Measurements from ENCODE around the gene MGAT5.

Gene MGAT5

GRCh38 chr2:134257509-134257908, 3.6 kb downstream of the MGAT5 start:
- Histone ChIP-seq H3K27ac (ENCODE audit: low read length) (no peak overlapping the region), H3K36me3 (ENCODE audit: control insufficient read depth in 1 of 2, insufficient read depth in 2 of 2, low read length in 2 of 2) (peaks cover 0 to 4% of the 10 kb centered on the region in 2 donors), H3K9me3 (ENCODE audit: control insufficient read depth in 1 of 2, low read length in 2 of 2) (no peaks in the 10 kb centered on the region), H3K4me3 (ENCODE audit: low read depth in 1 of 2, low read length in 2 of 2) (no peak overlapping the region), H3K27me3 (ENCODE audit: low read depth, low read length) (no peaks in the 10 kb centered on the region), H3K4me1 (ENCODE audit: control insufficient read depth in 1 of 2, insufficient read depth in 2 of 2, low read length in 2 of 2) (peaks cover 18 to 40% of the 10 kb centered on the region in 2 donors)

DNA sequence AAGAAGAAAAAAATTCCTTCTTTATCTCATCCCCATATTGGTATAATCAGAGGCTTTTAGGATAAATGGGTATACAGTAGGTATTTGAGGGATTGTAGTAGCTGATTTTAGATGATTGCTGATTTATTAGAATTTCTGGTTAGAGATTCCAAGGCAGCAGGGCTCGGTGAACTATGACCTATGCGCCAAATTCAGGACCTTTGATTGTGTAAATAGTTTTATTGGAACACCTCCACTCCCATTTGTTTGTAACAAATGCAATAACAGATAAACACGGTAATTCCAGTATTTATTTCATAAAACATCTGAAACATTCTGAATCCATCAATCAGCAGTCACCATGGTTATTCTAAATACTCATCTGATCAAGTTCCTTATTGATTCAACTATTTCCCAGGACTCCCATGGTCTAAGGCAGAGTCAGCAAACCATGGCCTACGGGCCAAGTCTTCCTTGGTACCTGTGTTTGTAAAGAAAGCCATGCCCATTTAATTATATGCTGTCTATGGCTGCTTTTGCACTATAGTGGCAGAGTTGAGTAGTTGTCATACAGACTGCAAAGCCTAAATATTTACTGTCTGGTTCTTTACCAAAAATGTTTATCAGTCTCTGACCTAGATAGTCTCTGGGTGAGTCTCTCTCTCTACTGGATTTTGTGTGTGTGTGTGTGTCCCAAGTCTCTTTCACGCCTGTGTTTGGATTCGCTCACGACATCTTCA, 4.3 kb downstream of the MGAT5 start:
- Histone ChIP-seq H3K4me3 (ENCODE audit: low read depth in 1 of 2, low read length in 2 of 2) (no peak overlapping the region), H3K4me1 (ENCODE audit: control insufficient read depth in 1 of 2, insufficient read depth in 2 of 2, low read length in 2 of 2) (peaks cover 18 to 46% of the 10 kb centered on the region in 2 donors), H3K27ac (ENCODE audit: low read length) (no peak overlapping the region)

GRCh38 chr2:134258684-134259388, 5.0 kb downstream of the MGAT5 start:
- peaks cover 18 to 44% of the 10 kb centered on the region in 2 donors for H3K4me1 ChIP-seq (ENCODE audit: control insufficient read depth in 1 of 2, insufficient read depth in 2 of 2, low read length in 2 of 2)
- H3K27me3 ChIP-seq (ENCODE audit: low read depth, low read length), result no peaks in the 10 kb centered on the region
- no peak overlapping the region for H3K4me3 ChIP-seq (ENCODE audit: low read depth in 1 of 2, low read length in 2 of 2)
- no peak overlapping the region for H3K27ac ChIP-seq (ENCODE audit: low read length)
- no peaks in the 10 kb centered on the region for H3K9me3 ChIP-seq (ENCODE audit: control insufficient read depth in 1 of 2, low read length in 2 of 2)
- H3K36me3 ChIP-seq (ENCODE audit: control insufficient read depth in 1 of 2, insufficient read depth in 2 of 2, low read length in 2 of 2), result peaks cover 0 to 4% of the 10 kb centered on the region in 2 donors

More for the DNA sequence above, 4.3 kb downstream of the MGAT5 start:
- H3K9me3 ChIP-seq (ENCODE audit: control insufficient read depth in 1 of 2, low read length in 2 of 2), result no peaks in the 10 kb centered on the region
- H3K36me3 ChIP-seq (ENCODE audit: control insufficient read depth in 1 of 2, insufficient read depth in 2 of 2, low read length in 2 of 2), result peaks cover 0 to 4% of the 10 kb centered on the region in 2 donors
- no peaks in the 10 kb centered on the region for H3K27me3 ChIP-seq (ENCODE audit: low read depth, low read length)

DNA sequence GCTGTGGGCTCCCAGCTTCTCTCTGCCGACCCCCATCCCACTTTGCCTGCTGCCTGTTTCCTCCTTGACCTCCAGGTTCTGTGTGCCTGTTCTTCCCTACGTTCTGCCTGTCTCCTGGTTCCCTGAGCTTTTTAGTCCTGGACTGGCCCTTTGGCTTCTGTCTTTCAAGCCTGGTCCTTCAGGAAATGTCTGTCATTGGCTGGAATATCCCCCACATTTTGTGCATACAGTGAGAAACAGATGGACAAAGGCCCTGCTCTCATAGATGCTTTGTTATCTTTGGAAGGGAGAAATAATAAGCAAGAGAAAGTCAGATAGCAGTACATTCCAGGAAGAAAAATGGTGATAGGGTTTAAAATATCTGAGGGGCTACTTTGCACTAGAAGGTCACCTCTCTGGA, 5.7 kb downstream of the MGAT5 start:
- peaks cover 18 to 41% of the 10 kb centered on the region in 2 donors for H3K4me1 ChIP-seq (ENCODE audit: control insufficient read depth in 1 of 2, insufficient read depth in 2 of 2, low read length in 2 of 2)
- H3K27me3 ChIP-seq (ENCODE audit: low read depth, low read length), result no peaks in the 10 kb centered on the region
- no peak overlapping the region for H3K4me3 ChIP-seq (ENCODE audit: low read depth in 1 of 2, low read length in 2 of 2)
- peaks cover 0 to 2% of the 10 kb centered on the region in 2 donors for H3K36me3 ChIP-seq (ENCODE audit: control insufficient read depth in 1 of 2, insufficient read depth in 2 of 2, low read length in 2 of 2)
- no peaks in the 10 kb centered on the region for H3K9me3 ChIP-seq (ENCODE audit: control insufficient read depth in 1 of 2, low read length in 2 of 2)
- no peak overlapping the region for H3K27ac ChIP-seq (ENCODE audit: low read length)

- no peak overlapping the region for H3K4me3 ChIP-seq (ENCODE audit: low read depth in 1 of 2, low read length in 2 of 2)
- peaks cover 18 to 38% of the 10 kb centered on the region in 2 donors for H3K4me1 ChIP-seq (ENCODE audit: control insufficient read depth in 1 of 2, insufficient read depth in 2 of 2, low read length in 2 of 2)
- H3K36me3 ChIP-seq (ENCODE audit: control insufficient read depth in 1 of 2, insufficient read depth in 2 of 2, low read length in 2 of 2), result no peaks in the 10 kb centered on the region
- no peaks in the 10 kb centered on the region for H3K9me3 ChIP-seq (ENCODE audit: control insufficient read depth in 1 of 2, low read length in 2 of 2)
- no peaks in the 10 kb centered on the region for H3K27me3 ChIP-seq (ENCODE audit: low read depth, low read length)
- no peak overlapping the region for H3K27ac ChIP-seq (ENCODE audit: low read length)
These were observed 6.1 kb downstream of the MGAT5 start for GRCh38 chr2:134259994-134260393.

DNA sequence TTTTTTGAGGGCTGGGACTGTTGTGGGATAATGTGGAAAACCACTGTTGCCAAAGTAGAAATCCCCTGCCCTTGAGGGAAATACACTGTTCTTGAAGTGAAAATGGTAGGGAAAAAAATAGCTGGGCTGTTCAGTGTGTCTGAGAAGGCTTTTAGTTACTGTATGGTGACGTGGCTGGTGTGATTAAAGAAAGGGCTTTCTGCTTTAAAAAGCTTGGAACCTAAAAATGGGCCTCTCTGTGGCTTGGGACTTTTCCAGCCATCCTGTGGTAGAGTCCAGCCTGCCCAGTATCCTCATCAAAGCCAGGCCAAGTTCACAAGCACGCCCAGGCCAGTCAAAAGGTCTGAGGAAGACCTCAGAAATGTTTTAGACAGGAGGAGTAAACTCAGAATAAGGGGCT, 6.8 kb downstream of the MGAT5 start:
- no peaks in the 10 kb centered on the region for H3K9me3 ChIP-seq (ENCODE audit: control insufficient read depth in 1 of 2, low read length in 2 of 2)
- H3K27ac ChIP-seq (ENCODE audit: low read length), result no peak overlapping the region
- peaks cover 18 to 38% of the 10 kb centered on the region in 2 donors for H3K4me1 ChIP-seq (ENCODE audit: control insufficient read depth in 1 of 2, insufficient read depth in 2 of 2, low read length in 2 of 2)
- H3K27me3 ChIP-seq (ENCODE audit: low read depth, low read length), result no peaks in the 10 kb centered on the region
- H3K36me3 ChIP-seq (ENCODE audit: control insufficient read depth in 1 of 2, insufficient read depth in 2 of 2, low read length in 2 of 2), result no peaks in the 10 kb centered on the region
- H3K4me3 ChIP-seq (ENCODE audit: low read depth in 1 of 2, low read length in 2 of 2), result no peak overlapping the region

- H3K4me1 ChIP-seq (ENCODE audit: control insufficient read depth in 1 of 2, insufficient read depth in 2 of 2, low read length in 2 of 2), result peaks cover 18 to 38% of the 10 kb centered on the region in 2 donors
- no peak overlapping the region for H3K27ac ChIP-seq (ENCODE audit: low read length)
- no peaks in the 10 kb centered on the region for H3K36me3 ChIP-seq (ENCODE audit: control insufficient read depth in 1 of 2, insufficient read depth in 2 of 2, low read length in 2 of 2)
- H3K27me3 ChIP-seq (ENCODE audit: low read depth, low read length), result no peaks in the 10 kb centered on the region
- no peaks in the 10 kb centered on the region for H3K9me3 ChIP-seq (ENCODE audit: control insufficient read depth in 1 of 2, low read length in 2 of 2)
- H3K4me3 ChIP-seq (ENCODE audit: low read depth in 1 of 2, low read length in 2 of 2), result no peak overlapping the region
These were observed 7.7 kb downstream of the MGAT5 start for GRCh38 chr2:134261398-134262131.

DNA sequence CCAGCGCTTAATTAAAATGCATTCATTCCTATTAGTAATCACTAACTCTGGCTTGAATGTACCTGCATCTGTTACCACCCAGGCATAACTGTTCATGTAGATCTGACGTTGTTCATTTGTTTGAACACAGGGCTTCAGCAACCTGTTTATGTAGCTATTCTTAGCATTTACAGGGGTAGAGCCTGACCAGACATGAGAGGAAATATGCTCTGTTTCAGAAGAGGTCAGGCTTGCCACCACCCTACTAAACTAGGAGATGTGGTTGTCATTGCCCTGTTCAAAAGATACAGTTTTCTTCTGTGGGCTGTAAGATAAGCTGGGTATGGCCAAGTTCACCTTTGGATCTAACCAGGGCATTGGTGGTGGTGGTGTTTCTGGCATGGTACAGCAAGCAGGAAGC, 8.8 kb downstream of the MGAT5 start:
- H3K4me3 ChIP-seq (ENCODE audit: low read depth in 1 of 2, low read length in 2 of 2), result no peak overlapping the region
- no peaks in the 10 kb centered on the region for H3K9me3 ChIP-seq (ENCODE audit: control insufficient read depth in 1 of 2, low read length in 2 of 2)
- no peak overlapping the region for H3K27ac ChIP-seq (ENCODE audit: low read length)
- H3K27me3 ChIP-seq (ENCODE audit: low read depth, low read length), result no peaks in the 10 kb centered on the region
- no peaks in the 10 kb centered on the region for H3K36me3 ChIP-seq (ENCODE audit: control insufficient read depth in 1 of 2, insufficient read depth in 2 of 2, low read length in 2 of 2)
- peaks cover 18 to 38% of the 10 kb centered on the region in 2 donors for H3K4me1 ChIP-seq (ENCODE audit: control insufficient read depth in 1 of 2, insufficient read depth in 2 of 2, low read length in 2 of 2)

DNA sequence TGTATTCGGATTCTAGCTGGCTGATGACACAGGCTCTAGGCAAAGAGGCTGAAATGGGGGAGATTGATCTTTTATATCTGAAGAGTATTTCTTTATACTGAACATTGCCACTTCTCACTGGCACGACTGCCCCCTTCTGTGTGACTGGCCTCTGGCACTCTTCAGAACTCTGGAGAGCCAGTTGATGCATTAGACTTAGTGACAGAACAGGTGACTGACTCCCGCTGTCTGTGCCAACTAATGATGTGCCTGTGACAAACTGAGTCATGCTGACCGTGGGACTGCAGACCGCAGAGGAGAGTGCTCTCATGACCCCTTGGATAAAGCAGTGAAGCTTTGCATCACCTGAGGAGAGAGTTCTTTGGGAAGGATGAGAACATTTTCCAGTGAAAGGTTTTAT, 14.4 kb downstream of the MGAT5 start:
- Histone ChIP-seq H3K27ac (ENCODE audit: low read length) (no peak overlapping the region), H3K27me3 (ENCODE audit: low read depth, low read length) (no peaks in the 10 kb centered on the region), H3K4me3 (ENCODE audit: low read depth in 1 of 2, low read length in 2 of 2) (no peak overlapping the region), H3K4me1 (ENCODE audit: control insufficient read depth in 1 of 2, insufficient read depth in 2 of 2, low read length in 2 of 2) (peaks cover 0 to 13% of the 10 kb centered on the region in 2 donors), H3K9me3 (ENCODE audit: control insufficient read depth in 1 of 2, low read length in 2 of 2) (no peaks in the 10 kb centered on the region), H3K36me3 (ENCODE audit: control insufficient read depth in 1 of 2, insufficient read depth in 2 of 2, low read length in 2 of 2) (no peaks in the 10 kb centered on the region)

GRCh38 chr2:134269230-134269629, 15.4 kb downstream of the MGAT5 start:
- Histone ChIP-seq H3K27me3 (ENCODE audit: low read depth, low read length) (no peaks in the 10 kb centered on the region), H3K4me1 (ENCODE audit: control insufficient read depth in 1 of 2, insufficient read depth in 2 of 2, low read length in 2 of 2) (peaks cover 0 to 13% of the 10 kb centered on the region in 2 donors), H3K4me3 (ENCODE audit: low read depth in 1 of 2, low read length in 2 of 2) (no peak overlapping the region), H3K27ac (ENCODE audit: low read length) (no peak overlapping the region), H3K9me3 (ENCODE audit: control insufficient read depth in 1 of 2, low read length in 2 of 2) (no peaks in the 10 kb centered on the region), H3K36me3 (ENCODE audit: control insufficient read depth in 1 of 2, insufficient read depth in 2 of 2, low read length in 2 of 2) (peaks cover 0 to 2% of the 10 kb centered on the region in 2 donors)

Data from muscle layer of duodenum (tissue), 2 donors.